HepG2 (cell line): ENCODE results near the gene AP4S1. TPM values are rescaled to one million over a fixed set of nuclear protein-coding genes. Genes with fewer than 3 reads are reported as not detected.
A peak's percentile ranks its signal among the peaks of the same experiment; 100 is the strongest.

ENCODE experiments used
- ATAC-seq: fragments of 200-7000 bp; cut with Tn5 transposase; 3 replicates; pipeline ENCODE4 v1.9.1; 2020; ENCODE audit warnings: mild to moderate bottlenecking, moderate library complexity
- BruUV-seq: library from RNA; stranded (reverse); fragments of 400-500 nt; replicated peaks from 2 replicates; lab custom pipeline; 2021; lab: Mats Ljungman, UMichigan
- CTCF ChIA-PET: fragments of 300-600 bp; formaldehyde crosslinking; extraction: SDS; loops from one replicate; lab custom pipeline; 2021; ENCODE audit warnings: low total read pairs, inconsistent platforms, low intra/inter-chr PET ratio; lab: Yijun Ruan, JAX
- POLR2A ChIA-PET: fragments of 350-600 bp; sonication (Branson Sonifier 250); formaldehyde crosslinking; loops from one replicate; lab custom pipeline; 2020; ENCODE audit warnings: antibody characterized with exemption, inconsistent platforms; lab: Yijun Ruan, JAX
- DNase-seq: peaks from one replicate; pipeline ENCODE4 v3.0.0-alpha.2; 2015; ENCODE audit warnings: low spot score
- FAIRE-seq: peaks from 3 replicates; lab custom pipeline; 2011; peaks lifted over from hg19 to GRCh38; lab: Jason Lieb, UNC
- H2AFZ ChIP-seq: one replicate; pipeline ENCODE4 v1.6.1; 2011; ENCODE audit warnings: low read length, inconsistent platforms
- H3K27ac ChIP-seq: fragments of 300-600 bp; 3 replicates; pipeline ENCODE4 v1.8.0; 2011; ENCODE audit warnings: mixed run types, mild to moderate bottlenecking, mixed read lengths, low read length, inconsistent platforms; ENCODE audit not compliant: insufficient read depth; ENCODE audit errors: extremely low read length
- H3K27me3 ChIP-seq, 2 experiments: fragments of 200-600 bp in 1 of 2; 2 replicates in 1 of 2; 3 replicates in 1 of 2; pipeline versions ENCODE4 v1.6.0 to v1.8.0; 2011; ENCODE audit warnings: low read length in 2 of 2, mild to moderate bottlenecking in 2 of 2, moderate library complexity in 2 of 2, inconsistent platforms in 1 of 2; ENCODE audit not compliant: insufficient read depth in 2 of 2, control insufficient read depth in 1 of 2
- H3K36me3 ChIP-seq, 2 experiments: fragments of 200-600 bp in 1 of 2; replicated peaks in 1 of 2; 2 replicates in 1 of 2; 3 replicates in 1 of 2; pipeline versions ENCODE4 v1.5.1 to v1.8.0; 2011; ENCODE audit warnings: low read length in 2 of 2, inconsistent platforms in 1 of 2; ENCODE audit not compliant: insufficient read depth in 2 of 2, control insufficient read depth in 1 of 2
- H3K4me1 ChIP-seq: 2 replicates; pipeline ENCODE4 v1.5.1; 2012; ENCODE audit warnings: low read length, inconsistent platforms; ENCODE audit not compliant: insufficient read depth
- H3K4me2 ChIP-seq: 2 replicates; pipeline ENCODE4 v1.6.0; 2011; ENCODE audit warnings: low read depth, low read length, inconsistent platforms
- H3K4me3 ChIP-seq, 3 experiments: fragments of 200-600 bp in 1 of 3; sonication (generic), shearing (Covaris generic) in 1 of 3; replicated peaks in 1 of 3; 2 replicates each; pipeline ENCODE4 v1.5.1; 2011 to 2016; ENCODE audit warnings: low read length in 3 of 3, inconsistent platforms in 2 of 3, low read depth in 2 of 3, mild to moderate bottlenecking in 2 of 3, control low read depth in 1 of 3, mixed read lengths in 1 of 3; ENCODE audit not compliant: insufficient read depth in 1 of 3
- H3K79me2 ChIP-seq: one replicate; pipeline ENCODE4 v1.6.1; 2011; ENCODE audit warnings: low read length, inconsistent platforms; ENCODE audit not compliant: insufficient read depth
- H3K9ac ChIP-seq: 2 replicates; pipeline ENCODE4 v1.6.0; 2011; ENCODE audit warnings: mild to moderate bottlenecking, low read depth, low read length, inconsistent platforms; ENCODE audit not compliant: insufficient read depth
- H3K9me3 ChIP-seq: 2 replicates; pipeline ENCODE4 v1.5.1; 2012; ENCODE audit warnings: mild to moderate bottlenecking, low read length
- H4K20me1 ChIP-seq: 2 replicates; pipeline ENCODE4 v1.6.0; 2011; ENCODE audit warnings: inconsistent platforms, mild to moderate bottlenecking, low read length, moderate library complexity; ENCODE audit not compliant: insufficient read depth
- DR1 ChIP-seq: sonication (generic); formaldehyde crosslinking; IDR thresholded peaks from 2 replicates; pipeline ENCODE4 v1.8.0; 2021; ENCODE audit warnings: mild to moderate bottlenecking, missing genetic modification reagents, inconsistent platforms
- MBD4 ChIP-seq: IDR thresholded peaks from 2 replicates; pipeline ENCODE4 v1.6.1; 2012; ENCODE audit warnings: low read length, inconsistent platforms, borderline replicate concordance
- MLLT10 ChIP-seq: sonication (generic); formaldehyde crosslinking; IDR thresholded peaks from 2 replicates; pipeline ENCODE4 v1.4.0; 2020; ENCODE audit warnings: missing genetic modification reagents
- ZNF432 ChIP-seq: sonication (generic); formaldehyde crosslinking; IDR thresholded peaks from 2 replicates; pipeline ENCODE4 v1.5.0; 2020; ENCODE audit warnings: missing genetic modification reagents, mild to moderate bottlenecking, borderline replicate concordance
- ZNF605 ChIP-seq: sonication (generic); formaldehyde crosslinking; IDR thresholded peaks from 2 replicates; pipeline ENCODE4 v1.8.0; 2022; ENCODE audit warnings: mild to moderate bottlenecking, missing genetic modification reagents
- ZNF768 ChIP-seq: sonication (generic); formaldehyde crosslinking; IDR thresholded peaks from 2 replicates; pipeline ENCODE4 v1.4.0; 2020; ENCODE audit warnings: missing genetic modification reagents
- WGBS: methylation state at CpG from one replicate; pipeline ENCODE4 v1.1.6; 2017; ENCODE audit warnings: low lambda C conversion rate; 5-methylcytosine and 5-hydroxymethylcytosine counted together
- in situ Hi-C: cut with HindIII; loops from 2 replicates; pipeline ENCODE4 v1.10.0; 2017; ENCODE audit warnings: low pct_unique_long_range_greater_than_20kb; ENCODE audit not compliant: extremely low pct_ligation_motif_present
- intact Hi-C: fragments of 100-400 bp; cut with micrococcal nuclease; formaldehyde crosslinking; loops from one replicate; pipeline ENCODE4 v1.10.0; 2022; ENCODE audit not compliant: unreplicated experiment
- polyA plus RNA-seq, 8 experiments: library from polyadenylated mRNA; depleted of rRNA in 3 of 8; stranded (reverse) in 7 of 8; unstranded in 1 of 8; fragments of >200 nt; fragmentation: Illumina TruSeq in 4 of 8; extraction: Trizol in 4 of 8; gene quantifications; 2 replicates each; pipeline versions ENCODE4 v1.2.1 to v1.2.3, GENCODE V29; 2011 to 2016; ENCODE audit warnings: low read depth in 4 of 8, missing spikeins in 1 of 8, mixed read lengths in 1 of 8; ENCODE audit not compliant: insufficient read depth in 1 of 8
- total RNA-seq, 5 experiments: library from RNA; depleted of rRNA; stranded (reverse); fragments of >200 nt; fragmentation: Illumina TruSeq; extraction: Trizol; gene quantifications; 2 replicates each; pipeline ENCODE4 v1.2.3, GENCODE V29; 2016; ENCODE audit warnings: low read depth in 1 of 5

Gene AP4S1
- total and polyA plus RNA-seq, 2 of the 13 experiments (the other 11 are each of a cell fraction or from before 2014, with no cell fraction given) = 3.9 to 21.1 TPM

DNA sequence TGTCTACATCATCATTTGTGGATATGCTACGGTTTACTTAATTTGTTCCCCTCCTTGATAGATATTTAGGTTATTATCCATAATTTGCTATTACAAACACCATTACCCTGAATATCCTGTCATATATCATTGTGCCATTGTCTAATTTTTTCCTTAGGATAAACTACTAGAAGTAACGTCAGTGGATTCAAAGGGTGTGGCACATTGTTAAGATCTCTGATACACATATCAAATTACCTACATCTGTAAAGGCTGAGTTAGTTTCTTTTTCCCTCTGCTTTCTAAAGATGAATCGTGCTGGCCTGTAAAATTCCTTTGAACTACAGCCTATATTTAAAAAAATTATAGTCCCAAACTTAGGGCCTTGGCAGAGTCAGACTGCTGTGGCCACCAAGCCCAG is 54.6 kb downstream of the AP4S1 start:
- no peak overlapping the region for H2AFZ ChIP-seq
- H3K9ac ChIP-seq = no peak overlapping the region
- intact Hi-C loops (loop anchor here (5.0 kb wide), 1 partner anchor 143 kb away; no protein-coding TSS in a partner anchor), in situ Hi-C loops (loop anchor here (5.0 to 10.0 kb wide), 2 partner anchors 55 to 98 kb away; partner anchors contain the start of genes AP4S1 and STRN3)
- H3K79me2 ChIP-seq = no peaks in the 10 kb centered on the region
- H3K4me1 ChIP-seq = 0 out of 2 replicates have a peak, but pooled peaks cover 7% of the 10 kb centered on the region
- no peak for FAIRE-seq
- ChIA-PET POLR2A (no interaction called here), CTCF (interaction anchor here (3.3 kb wide), 1 partner anchor 100 kb away, joined by 102 read pairs; no protein-coding TSS in a partner anchor)
- no peak overlapping the region for H3K4me2 ChIP-seq
- no peaks in the 10 kb centered on the region for H4K20me1 ChIP-seq
- no peak for DNase-seq
- TF ChIP-seq ZNF768 (CRISPR knock-in tag) = no peak
- no peak for TF ChIP-seq ZNF432 (CRISPR knock-in tag)
- TF ChIP-seq MBD4 = no peak
- TF ChIP-seq DR1 = no peak
- H3K9me3 ChIP-seq = no peaks in the 10 kb centered on the region
- 80% methylated on average over 3 of the region's 3 CpGs for WGBS
- no peaks in the 10 kb centered on the region for H3K27me3 ChIP-seq
- H3K27ac ChIP-seq = no peak overlapping the region
- no peak overlapping the region for H3K4me3 ChIP-seq
- no TSS peak for BruUV-seq
- H3K36me3 ChIP-seq = peaks cover 0 to 5% of the 10 kb centered on the region in 2 experiments; a peak in 2 of 5 replicates
- ATAC-seq = no peak

DNA sequence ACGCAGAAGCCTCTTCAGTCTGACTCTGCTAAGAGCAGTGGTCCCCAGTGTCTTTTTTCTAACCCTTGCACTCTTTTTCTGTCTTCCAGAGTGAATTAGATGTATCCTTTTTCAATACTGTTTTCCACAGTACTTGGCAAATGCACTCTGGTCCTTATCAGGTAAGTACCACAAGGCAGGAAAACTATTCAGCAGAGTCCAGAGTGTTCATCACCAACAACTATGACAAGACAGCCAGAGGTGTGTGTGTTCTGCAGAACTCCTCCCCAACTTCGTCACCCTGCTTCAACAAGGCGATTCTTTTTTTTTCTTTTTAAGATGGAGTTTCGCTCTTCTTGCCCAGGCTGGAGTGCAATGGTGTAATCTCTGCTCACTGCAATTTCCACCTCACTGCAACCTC is 55.0 kb downstream of the AP4S1 start:
- Histone ChIP-seq H4K20me1 (no peaks in the 10 kb centered on the region), H2AFZ (no peak overlapping the region), H3K4me2 (no peak overlapping the region), H3K9me3 (no peaks in the 10 kb centered on the region), H3K27ac (no peak overlapping the region), H3K4me1 (0 out of 2 replicates have a peak, but pooled peaks cover 7% of the 10 kb centered on the region), H3K4me3 (no peak overlapping the region), H3K36me3 (peaks cover 0 to 5% of the 10 kb centered on the region in 2 experiments; a peak in 1 of 5 replicates), H3K9ac (no peak overlapping the region), H3K27me3 (no peaks in the 10 kb centered on the region), H3K79me2 (no peaks in the 10 kb centered on the region)
- intact Hi-C loops = loop anchor here (5.0 kb wide), 1 partner anchor 143 kb away; no protein-coding TSS in a partner anchor
- TF ChIP-seq ZNF605 (CRISPR knock-in tag) = 0 out of 2 replicates have a peak, but pooled peaks have one; percentile 12
- TF ChIP-seq MLLT10 (CRISPR knock-in tag) = no peak
- in situ Hi-C loops = loop anchor here (5.0 to 10.0 kb wide), 2 partner anchors 56 to 98 kb away; partner anchors contain the start of genes AP4S1 and STRN3
- FAIRE-seq (no peak), ATAC-seq (no peak), DNase-seq (no peak)
- ChIA-PET CTCF (interaction anchor here (3.3 kb wide), 1 partner anchor 100 kb away, joined by 102 read pairs; no protein-coding TSS in a partner anchor), POLR2A (no interaction called here)
- no TSS peak for BruUV-seq
- WGBS = 97% methylated on average over 4 of the region's 4 CpGs
